Stimulated activated CD4-positive, alpha-beta T cell treated with anti-CD3 and anti-CD28 coated beads, Interleukin-4, amount 100 ng/mL, for 24 hours (primary cell): ENCODE measurements around the gene ENO2.
"Not testable (repeated sequence)": the region's sequence is repeated elsewhere in the genome, so short reads cannot be mapped to it uniquely, and the experiment has no call there.

Experiments
- DNase-seq: peaks from one replicate; pipeline ENCODE4 v3.0.0-alpha.2; 2020

Gene ENO2

DNA sequence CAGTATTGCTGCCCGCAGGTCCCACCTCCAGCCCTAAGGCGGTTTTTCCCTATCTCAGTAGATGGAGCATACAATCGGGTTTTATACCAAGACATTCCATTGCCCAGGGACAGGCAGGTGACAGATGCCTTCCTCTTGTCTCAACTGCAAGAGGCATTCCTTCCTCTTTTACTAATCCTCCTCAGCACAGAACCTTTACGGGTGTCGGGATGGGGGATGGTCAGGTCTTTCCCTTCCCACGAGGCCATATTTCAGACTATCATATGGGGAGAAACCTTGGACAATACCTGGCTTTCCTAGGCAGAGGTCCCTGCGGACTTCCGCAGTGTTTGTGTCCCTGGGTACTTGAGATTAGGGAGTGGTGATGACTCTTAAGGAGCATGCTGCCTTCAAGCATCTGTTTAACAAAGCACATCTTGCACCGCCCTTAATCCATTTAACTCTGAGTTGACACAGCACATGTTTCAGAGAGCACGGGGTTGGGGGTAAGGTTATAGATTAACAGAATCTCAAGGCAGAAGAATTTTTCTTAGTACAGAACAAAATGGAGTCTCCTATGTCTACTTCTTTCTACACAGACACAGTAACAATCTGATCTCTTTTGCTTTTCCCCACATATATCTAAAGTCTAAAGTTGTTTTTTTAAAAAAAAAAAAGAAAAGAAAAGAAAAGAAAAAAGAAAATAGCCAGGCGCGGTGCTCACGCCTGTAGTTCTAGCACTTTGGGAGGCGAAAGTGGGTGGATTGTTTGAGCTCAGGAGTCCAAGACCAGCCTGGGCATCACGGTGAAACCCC, 28.0 kb upstream of the ENO2 start:
- not testable (repeated sequence) for DNase-seq

GRCh38 chr12:6887460-6887859, 26.9 kb upstream of the ENO2 start:
- no peak for DNase-seq

DNA sequence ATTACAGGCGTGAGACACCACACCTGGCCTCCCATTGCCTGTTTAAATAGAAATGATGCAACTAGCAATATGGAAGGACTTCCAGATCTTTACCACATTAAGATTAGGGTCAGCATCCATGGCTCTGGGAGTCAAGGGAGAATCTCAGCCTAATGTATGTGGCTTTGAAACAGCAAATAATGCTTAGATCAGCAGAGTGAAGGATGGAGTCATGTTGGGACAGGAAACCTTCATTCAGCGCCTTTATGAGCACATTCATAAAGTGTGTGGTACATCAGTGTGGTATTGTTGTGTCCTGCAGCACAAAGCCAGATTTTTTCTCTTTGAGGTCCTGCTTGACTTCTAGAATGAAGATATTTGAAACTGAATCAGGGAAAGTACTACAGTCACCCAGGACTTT, 26.0 kb upstream of the ENO2 start:
- DNase-seq, result no peak

DNA sequence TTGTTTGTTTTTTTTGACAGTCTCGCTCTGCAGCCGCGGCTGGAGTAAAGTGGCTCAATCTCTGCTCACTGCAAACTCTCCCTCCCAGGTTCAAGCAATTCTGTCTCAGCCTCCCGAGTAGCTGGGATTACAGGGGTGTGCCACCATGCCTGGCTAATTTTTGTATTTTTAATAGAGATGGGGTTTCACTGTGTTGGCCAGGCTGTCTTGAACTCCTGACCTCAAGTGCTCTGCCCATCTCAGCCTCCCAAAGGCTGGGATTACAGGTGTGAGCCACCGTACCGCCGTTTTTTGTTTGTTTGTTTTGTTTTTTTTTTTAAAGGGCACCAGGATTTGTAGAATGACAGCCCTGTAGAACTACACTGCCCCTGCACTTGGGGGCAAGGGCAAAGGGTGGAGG, 25.6 kb upstream of the ENO2 start:
- not testable (repeated sequence) for DNase-seq

GRCh38 chr12:6889775-6890573, 24.4 kb upstream of the ENO2 start:
- DNase-seq, result not testable (repeated sequence)

- peak; percentile 99 for DNase-seq
These were observed 23.4 kb upstream of the ENO2 start for GRCh38 chr12:6890789-6891645.

DNA sequence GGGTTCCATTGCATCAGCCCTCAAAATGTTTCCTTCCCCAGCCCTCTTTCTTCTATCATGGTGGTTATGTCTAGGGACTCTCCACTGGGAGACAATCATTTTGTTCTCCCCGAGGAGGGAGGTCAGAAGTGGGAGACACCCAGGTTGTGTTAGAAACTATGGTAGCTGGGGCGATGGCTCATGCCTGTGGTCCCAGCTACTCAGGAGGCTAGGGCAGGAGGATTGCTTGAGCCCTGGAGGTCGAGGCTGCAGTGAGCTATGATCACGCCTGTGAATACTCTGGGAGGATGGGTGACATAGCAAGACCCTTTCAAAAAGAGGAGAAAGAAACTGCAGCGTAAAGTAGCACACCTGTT, 22.8 kb upstream of the ENO2 start:
- DNase-seq, result no peak

GRCh38 chr12:6892683-6893082, 21.7 kb upstream of the ENO2 start:
- DNase-seq, result not testable (repeated sequence)

- DNase-seq, result no peak
These were observed 20.1 kb upstream of the ENO2 start for GRCh38 chr12:6894321-6894720.

GRCh38 chr12:6896846-6897435, 17.4 kb upstream of the ENO2 start:
- no peak for DNase-seq

- DNase-seq, result no peak
These were observed 15.0 kb upstream of the ENO2 start for GRCh38 chr12:6899427-6899826.

GRCh38 chr12:6899837-6900519, 14.4 kb upstream of the ENO2 start:
- DNase-seq, result peak; percentile 20

DNA sequence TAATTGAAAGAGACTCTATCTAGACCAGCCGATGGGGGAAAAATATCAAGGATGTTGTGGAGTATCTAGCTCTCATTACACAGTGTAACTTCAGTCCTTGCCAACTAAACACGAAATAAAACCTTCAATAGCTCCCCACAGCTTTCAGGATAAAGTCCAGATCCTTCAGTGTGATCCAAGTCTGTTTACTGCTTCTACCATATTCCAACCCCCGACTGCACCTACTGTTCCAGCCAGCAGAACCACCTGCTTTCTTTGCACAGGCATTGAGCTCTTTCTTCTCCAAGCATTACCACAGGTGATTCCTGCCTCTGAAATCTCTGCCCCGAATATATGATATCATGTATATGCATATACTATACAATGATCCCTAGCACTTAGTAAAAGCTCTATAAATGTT, 11.9 kb upstream of the ENO2 start:
- DNase-seq, result no peak

DNA sequence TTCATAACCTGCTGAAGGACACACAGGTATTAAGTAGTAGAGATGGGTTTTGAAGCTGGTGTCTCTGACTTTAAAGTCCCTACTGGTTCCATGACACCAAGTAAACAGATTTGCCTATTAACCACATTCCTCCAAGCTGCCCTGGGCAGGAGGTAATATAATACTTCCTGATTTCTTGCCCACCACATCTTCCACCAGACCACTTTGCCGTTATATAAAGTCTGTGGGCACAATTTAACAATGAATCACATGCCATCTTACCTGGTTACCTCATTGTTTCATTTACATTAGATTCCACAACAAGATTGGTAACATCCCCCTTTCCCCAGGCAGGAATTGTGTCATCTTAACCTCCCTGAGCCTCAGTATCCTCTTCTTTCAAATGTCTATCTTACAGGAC, 10.7 kb upstream of the ENO2 start:
- no peak for DNase-seq

- peak; percentile 99 for DNase-seq
These were observed 9.8 kb upstream of the ENO2 start, which contains the start of gene LRRC23 for GRCh38 chr12:6904280-6905276. Gene LRRC23, plus strand, starts transcription at chr12:6904822. Its CDS starts 812 bp downstream, at chr12:6905634.

DNA sequence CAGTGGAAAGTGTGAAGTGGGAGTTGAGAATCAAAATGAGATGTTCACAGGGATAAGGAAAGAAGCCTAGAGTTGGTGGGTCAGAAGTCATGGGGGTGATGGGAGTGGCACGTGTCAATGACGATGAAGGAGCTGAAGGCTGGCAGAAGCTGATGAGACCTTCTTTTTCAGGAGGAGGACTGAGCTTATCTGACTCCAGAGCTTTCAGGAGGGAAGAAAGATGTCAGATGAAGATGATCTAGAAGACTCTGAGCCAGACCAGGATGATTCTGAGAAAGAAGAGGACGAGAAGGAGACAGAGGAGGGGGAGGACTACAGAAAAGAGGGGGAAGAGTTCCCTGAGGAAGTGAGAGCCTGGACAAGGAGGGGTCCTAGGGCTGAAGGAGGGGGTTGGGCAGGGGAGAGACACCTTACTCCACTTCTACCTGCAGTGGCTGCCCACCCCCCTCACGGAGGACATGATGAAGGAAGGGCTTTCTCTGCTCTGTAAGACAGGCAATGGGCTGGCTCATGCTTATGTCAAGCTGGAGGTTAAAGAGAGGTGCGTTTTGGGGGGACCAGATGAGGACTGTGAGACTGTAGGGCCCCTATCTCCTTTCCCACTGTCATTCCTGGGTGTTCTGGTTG, 8.9 kb upstream of the ENO2 start:
- DNase-seq, result no peak

DNA sequence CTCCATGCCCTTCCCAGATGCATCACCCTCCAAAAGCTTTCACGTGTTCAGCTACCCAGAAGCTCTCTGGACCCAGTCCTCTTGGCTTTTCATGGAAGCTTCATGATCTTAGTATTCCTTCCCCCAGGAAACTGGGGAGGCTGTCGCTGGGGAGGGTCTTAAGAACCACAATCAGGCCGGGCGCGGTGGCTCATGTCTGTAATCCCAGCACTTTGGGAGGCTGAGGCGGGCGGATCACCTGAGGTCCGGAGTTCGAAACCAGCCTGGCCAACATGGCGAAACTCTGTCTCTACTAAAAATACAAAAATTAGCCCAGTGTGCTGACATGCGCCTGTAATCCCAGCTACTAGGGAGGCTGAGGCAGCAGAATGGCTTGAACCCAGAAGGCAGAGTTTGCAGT, 6.2 kb upstream of the ENO2 start:
- DNase-seq, result not testable (repeated sequence)

DNA sequence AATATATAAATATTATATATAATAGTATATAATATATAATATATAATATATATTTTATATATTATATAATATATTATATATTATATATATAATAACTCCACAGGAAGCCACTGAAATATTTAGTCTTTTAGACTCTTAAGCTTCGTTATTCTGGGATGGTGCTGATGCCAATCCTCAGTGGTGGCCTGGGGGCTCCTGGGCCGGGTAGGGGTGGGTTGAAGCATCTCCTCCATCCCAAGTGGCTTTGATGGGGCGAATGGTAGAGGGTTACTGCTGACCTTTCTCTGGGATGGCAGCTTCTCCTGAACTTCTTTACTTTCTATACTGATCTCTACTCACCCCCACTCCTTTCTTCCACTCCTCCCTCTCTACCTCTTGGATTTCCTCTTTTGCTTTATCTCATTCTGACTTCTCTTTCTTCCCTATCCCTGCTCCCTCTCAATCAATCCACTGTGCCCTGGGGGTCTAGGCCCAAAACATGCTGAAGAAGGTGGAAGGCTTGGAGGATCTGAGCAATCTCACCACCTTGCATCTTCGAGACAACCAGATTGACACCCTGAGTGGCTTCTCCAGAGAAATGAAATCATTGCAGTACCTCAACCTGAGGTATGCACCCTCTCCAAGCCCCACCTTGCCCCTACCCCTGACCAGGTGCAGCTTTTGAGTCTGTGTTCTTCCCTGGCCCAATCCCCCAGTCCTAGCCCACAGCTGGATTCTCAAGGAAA, 4.8 kb upstream of the ENO2 start:
- no peak for DNase-seq

- DNase-seq, result no peak
These were observed 2.0 kb upstream of the ENO2 start for GRCh38 chr12:6912164-6912935.
